ENCODE measurements around the gene IZUMO4. TPM values are rescaled to one million over a fixed set of nuclear protein-coding genes. Genes with fewer than 3 reads are reported as not detected.

IZUMO4 gene
- total RNA-seq, 8 experiments from 2014 or later = 1.6 to 4.5 (median 3.2) TPM

DNA sequence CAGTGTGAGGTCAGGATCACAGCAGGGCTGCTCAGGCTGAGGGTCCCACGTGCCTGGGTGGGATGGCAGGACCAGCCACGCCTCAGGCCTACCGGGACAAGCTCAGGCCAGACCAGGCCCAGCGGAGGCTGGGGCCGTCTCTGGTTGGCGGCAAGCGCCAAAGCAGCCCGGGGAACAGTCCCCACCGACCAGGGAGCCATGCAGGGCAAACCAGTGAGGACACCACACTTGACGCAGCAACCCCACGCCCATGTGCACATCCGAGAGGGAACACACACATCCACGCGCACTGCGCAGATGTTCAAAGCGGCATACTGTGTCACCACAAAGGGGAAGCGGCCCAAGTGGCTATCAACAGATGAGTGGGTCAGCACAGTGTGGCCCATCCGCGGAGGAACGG, 15.2 kb downstream of the IZUMO4 start:
- in situ Hi-C loops (cut with MboI; ENCODE audit: low pct_unique_long_range_greater_than_20kb in 2 of 9, low sequenced_read_pairs in 9 of 9, unreplicated experiment in 9 of 9) = no loop called here
- ATAC-seq (replicated peaks in 6 of 8) = peak in 1 of 8 experiments; percentile 18

DNA sequence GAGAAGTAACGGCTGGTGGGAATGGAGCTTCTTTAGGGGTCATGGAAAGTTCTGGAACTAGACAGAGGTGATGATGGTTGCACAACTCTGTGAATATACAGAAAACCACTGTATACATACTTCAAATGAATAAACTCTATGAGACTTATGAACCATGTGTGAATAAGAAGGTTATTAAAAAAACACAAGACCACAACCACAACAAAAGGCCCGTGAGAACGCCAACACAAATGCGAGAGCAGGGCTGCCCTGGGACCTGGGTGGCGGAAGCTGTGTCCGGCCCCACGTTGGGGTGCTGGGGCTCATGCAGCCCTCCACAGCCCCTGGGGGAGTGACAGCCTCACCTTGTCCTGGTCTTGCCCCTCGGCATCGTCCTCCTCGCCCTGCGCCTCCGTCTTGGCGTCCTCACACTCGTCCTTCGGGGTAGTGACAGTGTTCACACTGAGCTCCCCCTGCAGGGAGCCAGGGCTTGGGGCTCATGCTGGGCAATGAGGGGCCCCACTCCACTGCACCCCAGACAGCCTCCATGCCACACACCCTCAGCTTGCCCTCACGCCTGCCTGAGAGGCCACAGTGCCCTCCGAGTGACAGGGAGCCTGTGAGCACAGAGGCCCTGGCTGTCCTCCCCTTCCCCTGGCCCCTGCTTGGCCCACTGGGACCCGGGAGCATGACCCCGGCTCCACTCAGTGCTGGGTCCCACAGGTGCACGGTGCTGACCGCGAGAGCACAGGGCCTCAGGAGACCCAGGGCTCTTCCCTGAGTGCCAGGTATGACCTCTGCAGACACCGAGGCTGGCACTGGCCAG, 16.0 kb downstream of the IZUMO4 start:
- ATAC-seq (replicated peaks in 6 of 8) = no peak
- in situ Hi-C loops (cut with MboI; ENCODE audit: low pct_unique_long_range_greater_than_20kb in 2 of 9, low sequenced_read_pairs in 9 of 9, unreplicated experiment in 9 of 9) = no loop called here

More for the DNA sequence above, 15.2 kb downstream of the IZUMO4 start:
- 90 to 98% (median 93%) methylated on average over 5 to 9 of the region's 20 CpGs; no CpG with 5 or more reads in 6 of the 10 experiments for WGBS, 10 experiments
- H3K4me1 ChIP-seq (replicated peaks in 1 of 2) = no peaks in the 10 kb centered on the region
- no peak overlapping the region for H3K27ac ChIP-seq
- H3K4me3 ChIP-seq = no peak overlapping the region

DNA sequence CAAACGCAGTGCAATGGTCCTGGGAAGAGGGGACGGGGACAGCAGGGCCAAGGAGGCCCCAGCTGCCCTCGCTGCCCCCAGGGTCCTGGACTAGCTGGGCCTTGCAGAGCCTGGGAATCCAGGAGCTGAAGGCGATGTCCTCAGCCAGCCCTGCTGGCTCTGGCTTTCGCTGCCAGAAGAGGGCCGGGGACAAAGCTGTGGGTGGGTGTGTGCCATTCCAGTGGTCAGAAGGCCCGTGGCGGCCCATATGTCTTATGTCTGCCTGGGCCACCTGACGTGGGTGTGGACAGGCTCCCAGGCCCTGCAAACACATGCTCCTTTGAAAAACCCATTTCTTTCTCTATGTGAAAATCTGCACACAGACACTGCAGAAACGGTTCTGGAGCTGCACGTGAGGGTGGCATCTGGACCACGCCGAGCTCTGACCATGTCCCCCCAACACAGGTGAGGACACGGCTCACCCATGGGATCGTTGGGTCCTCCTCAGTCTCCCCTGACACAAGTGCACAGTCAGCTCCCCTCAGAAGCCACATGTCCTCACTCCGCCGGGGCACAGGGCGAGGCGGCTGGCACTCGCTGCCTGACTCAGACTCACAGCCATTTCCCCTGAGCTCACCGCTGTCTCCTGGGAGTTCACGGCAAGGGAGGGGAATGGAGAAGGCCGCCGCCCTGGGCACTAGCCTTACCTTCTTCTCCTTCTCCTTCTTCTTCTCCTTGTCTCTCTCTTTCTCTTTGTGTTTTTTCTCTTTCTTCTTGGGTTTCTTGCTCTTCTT, 16.9 kb downstream of the IZUMO4 start:
- Histone ChIP-seq H3K27ac (no peak overlapping the region), H3K4me1 (replicated peaks in 1 of 2) (no peaks in the 10 kb centered on the region), H3K4me3 (no peak overlapping the region)
- 0 to 100% (median 93%) methylated on average over 1 to 11 of the region's 24 CpGs; no CpG with 5 or more reads in 3 of the 10 experiments for WGBS, 10 experiments
- peak in 2 of 8 experiments; percentile 74 to 83 for ATAC-seq (replicated peaks in 6 of 8)
- in situ Hi-C loops (cut with MboI; ENCODE audit: low pct_unique_long_range_greater_than_20kb in 2 of 9, low sequenced_read_pairs in 9 of 9, unreplicated experiment in 9 of 9) = no loop called here

More for the DNA sequence above, 16.0 kb downstream of the IZUMO4 start:
- 67 to 100% (median 89%) methylated on average over 1 to 13 of the region's 23 CpGs; no CpG with 5 or more reads in 2 of the 10 experiments for WGBS, 10 experiments
- Histone ChIP-seq H3K4me1 (replicated peaks in 1 of 2) (no peaks in the 10 kb centered on the region), H3K4me3 (no peak overlapping the region), H3K27ac (no peak overlapping the region)

GRCh38 chr19:2114218-2114617, 17.5 kb downstream of the IZUMO4 start:
- Histone ChIP-seq H3K4me1 (replicated peaks in 1 of 2) (no peaks in the 10 kb centered on the region), H3K27ac (no peak overlapping the region), H3K4me3 (no peak overlapping the region)
- in situ Hi-C loops (cut with MboI; ENCODE audit: low pct_unique_long_range_greater_than_20kb in 2 of 9, low sequenced_read_pairs in 9 of 9, unreplicated experiment in 9 of 9) = no loop called here
- ATAC-seq (replicated peaks in 6 of 8) = peak in 2 of 8 experiments; percentile 8 to 10
- 95 to 100% (median 100%) methylated on average over 1 to 7 of the region's 9 CpGs; no CpG with 5 or more reads in 3 of the 10 experiments for WGBS, 10 experiments

GRCh38 chr19:2114821-2115220, 18.1 kb downstream of the IZUMO4 start:
- in situ Hi-C loops (cut with MboI; ENCODE audit: low pct_unique_long_range_greater_than_20kb in 2 of 9, low sequenced_read_pairs in 9 of 9, unreplicated experiment in 9 of 9) = no loop called here
- Histone ChIP-seq H3K4me3 (no peak overlapping the region), H3K27ac (no peak overlapping the region), H3K4me1 (replicated peaks in 1 of 2) (no peaks in the 10 kb centered on the region)
- ATAC-seq (replicated peaks in 6 of 8) = no peak
- WGBS, 10 experiments = 60 to 100% (median 80%) methylated on average over 1 to 2 of the region's 21 CpGs; no CpG with 5 or more reads in 7 of the 10 experiments

DNA sequence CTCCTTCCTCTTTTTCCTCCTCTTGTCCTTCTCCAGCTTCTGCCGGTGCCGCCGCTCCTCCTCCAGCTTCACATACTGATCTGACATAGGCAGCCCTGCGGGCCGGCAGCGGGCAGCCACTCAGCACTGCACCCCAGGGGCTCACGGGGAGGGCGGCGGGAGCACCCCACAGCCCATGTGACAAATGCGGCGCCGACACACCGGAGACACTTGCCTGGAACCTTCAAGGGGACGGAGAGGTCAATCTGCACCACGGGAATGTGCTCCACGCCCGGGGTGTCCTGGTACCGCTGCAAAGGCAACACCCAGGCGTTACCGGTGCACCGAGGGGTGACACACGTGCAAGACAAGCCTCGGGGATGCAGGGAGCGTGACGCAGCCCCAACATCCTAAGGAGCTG, 18.6 kb downstream of the IZUMO4 start:
- Histone ChIP-seq H3K4me3 (no peak overlapping the region), H3K4me1 (replicated peaks in 1 of 2) (no peaks in the 10 kb centered on the region), H3K27ac (no peak overlapping the region)
- in situ Hi-C loops (cut with MboI; ENCODE audit: low pct_unique_long_range_greater_than_20kb in 2 of 9, low sequenced_read_pairs in 9 of 9, unreplicated experiment in 9 of 9) = no loop called here
- no peak for ATAC-seq (replicated peaks in 6 of 8)
- 85 to 100% (median 100%) methylated on average over 3 to 7 of the region's 25 CpGs; no CpG with 5 or more reads in 5 of the 10 experiments for WGBS, 10 experiments

DNA sequence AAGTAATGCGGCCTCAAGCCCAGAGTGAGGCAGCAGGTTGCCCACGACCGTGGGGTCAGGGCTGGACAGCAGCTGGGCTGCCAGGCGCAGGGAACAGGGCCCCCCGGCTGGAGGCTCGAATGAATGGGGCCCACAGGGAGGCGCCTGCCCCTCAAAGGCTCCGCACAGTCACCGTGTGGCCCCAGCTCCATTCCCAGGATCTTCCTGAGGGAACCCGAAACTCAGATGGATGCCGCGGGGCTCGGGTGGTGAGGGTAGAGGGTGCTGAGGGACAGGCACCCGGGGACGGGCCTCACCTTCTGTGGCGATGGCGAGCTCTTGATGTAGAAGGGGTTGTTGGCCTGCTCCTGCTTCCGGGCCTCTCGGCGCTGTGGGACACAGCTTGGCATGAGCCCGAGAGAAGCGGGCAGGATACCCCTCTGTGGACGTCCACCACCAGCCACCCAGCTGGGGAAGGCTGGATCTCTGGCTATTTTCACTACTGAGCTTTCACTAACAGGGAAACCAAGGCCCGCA, 19.3 kb downstream of the IZUMO4 start:
- Histone ChIP-seq H3K4me3 (no peak overlapping the region), H3K4me1 (replicated peaks in 1 of 2) (no peaks in the 10 kb centered on the region), H3K27ac (no peak overlapping the region)
- ATAC-seq (replicated peaks in 6 of 8) = no peak
- WGBS, 10 experiments = 83 to 95% (median 94%) methylated on average over 3 to 16 of the region's 24 CpGs; no CpG with 5 or more reads in 6 of the 10 experiments
- in situ Hi-C loops (cut with MboI; ENCODE audit: low pct_unique_long_range_greater_than_20kb in 2 of 9, low sequenced_read_pairs in 9 of 9, unreplicated experiment in 9 of 9) = no loop called here

DNA sequence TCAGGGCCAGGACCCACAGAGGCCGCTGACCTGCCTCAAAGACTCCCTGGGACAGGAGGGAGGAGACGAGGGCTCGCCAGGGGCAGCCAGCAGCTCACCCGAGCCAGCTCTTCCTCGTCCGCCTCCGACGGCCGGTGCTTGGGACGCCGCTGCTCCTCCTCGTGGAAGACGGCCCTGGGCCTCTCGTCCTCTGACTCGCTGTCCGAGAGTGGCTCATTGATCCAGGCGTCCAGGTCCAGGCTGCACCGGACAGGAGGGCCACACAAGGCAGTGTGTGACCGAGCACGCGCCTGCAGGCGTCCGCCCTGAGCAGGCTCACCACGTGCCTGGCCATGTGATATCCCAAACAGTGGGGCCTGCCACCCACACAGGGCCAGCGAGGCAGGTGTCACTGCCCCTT, 19.8 kb downstream of the IZUMO4 start:
- WGBS, 10 experiments = 80 to 96% (median 80%) methylated on average over 1 to 12 of the region's 25 CpGs; no CpG with 5 or more reads in 6 of the 10 experiments
- ATAC-seq (replicated peaks in 6 of 8) = no peak
- H3K4me1 ChIP-seq (replicated peaks in 1 of 2) = no peaks in the 10 kb centered on the region
- no peak overlapping the region for H3K4me3 ChIP-seq
- in situ Hi-C loops (cut with MboI; ENCODE audit: low pct_unique_long_range_greater_than_20kb in 2 of 9, low sequenced_read_pairs in 9 of 9, unreplicated experiment in 9 of 9) = no loop called here
- no peak overlapping the region for H3K27ac ChIP-seq

GRCh38 chr19:2117215-2117960, 20.7 kb downstream of the IZUMO4 start:
- in situ Hi-C loops (cut with MboI; ENCODE audit: low pct_unique_long_range_greater_than_20kb in 2 of 9, low sequenced_read_pairs in 9 of 9, unreplicated experiment in 9 of 9) = no loop called here
- Histone ChIP-seq H3K4me3 (no peak overlapping the region), H3K27ac (no peak overlapping the region), H3K4me1 (replicated peaks in 1 of 2) (no peaks in the 10 kb centered on the region)
- ATAC-seq (replicated peaks in 6 of 8) = no peak
- 82 to 100% (median 100%) methylated on average over 1 to 8 of the region's 27 CpGs; no CpG with 5 or more reads in 3 of the 10 experiments for WGBS, 10 experiments

GRCh38 chr19:2118438-2118837, 21.7 kb downstream of the IZUMO4 start:
- in situ Hi-C loops (cut with MboI; ENCODE audit: low pct_unique_long_range_greater_than_20kb in 2 of 9, low sequenced_read_pairs in 9 of 9, unreplicated experiment in 9 of 9) = no loop called here
- WGBS, 10 experiments = 80 to 100% (median 98%) methylated on average over 1 to 5 of the region's 18 CpGs; no CpG with 5 or more reads in 4 of the 10 experiments
- no peaks in the 10 kb centered on the region for H3K4me1 ChIP-seq (replicated peaks in 1 of 2)
- H3K27ac ChIP-seq = no peak overlapping the region
- ATAC-seq (replicated peaks in 6 of 8) = no peak
- no peak overlapping the region for H3K4me3 ChIP-seq

GRCh38 chr19:2119921-2120785, 23.4 kb downstream of the IZUMO4 start:
- WGBS, 10 experiments = 80 to 93% (median 87%) methylated on average over 2 to 6 of the region's 31 CpGs; no CpG with 5 or more reads in 4 of the 10 experiments
- H3K27ac ChIP-seq = no peak overlapping the region
- ATAC-seq (replicated peaks in 6 of 8) = peak in 1 of 8 experiments; percentile 1
- H3K4me1 ChIP-seq (replicated peaks in 1 of 2) = no peaks in the 10 kb centered on the region
- H3K4me3 ChIP-seq = no peak overlapping the region
- in situ Hi-C loops (cut with MboI; ENCODE audit: low pct_unique_long_range_greater_than_20kb in 2 of 9, low sequenced_read_pairs in 9 of 9, unreplicated experiment in 9 of 9) = no loop called here

DNA sequence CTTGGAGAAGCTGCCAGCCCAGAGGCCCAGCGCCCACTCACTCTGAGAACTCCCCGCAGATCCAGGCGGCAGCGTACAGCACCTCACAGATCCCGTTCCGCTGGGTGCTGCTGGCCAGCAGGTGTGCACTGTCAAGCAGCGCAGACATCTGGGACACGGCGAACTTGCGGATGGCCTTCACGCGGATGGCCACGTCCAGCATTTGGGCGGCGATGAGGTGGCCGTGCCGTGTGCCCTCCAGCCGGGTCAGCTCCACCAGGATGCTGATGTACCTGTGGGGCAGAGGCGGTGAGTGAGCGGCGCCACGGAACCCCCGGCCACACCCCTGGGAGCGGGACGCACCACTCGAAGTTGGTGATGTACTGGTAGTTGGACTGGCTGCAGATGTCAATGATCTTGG, 24.1 kb downstream of the IZUMO4 start:
- no peaks in the 10 kb centered on the region for H3K4me1 ChIP-seq (replicated peaks in 1 of 2)
- ATAC-seq (replicated peaks in 6 of 8) = no peak
- no peak overlapping the region for H3K4me3 ChIP-seq
- in situ Hi-C loops (cut with MboI; ENCODE audit: low pct_unique_long_range_greater_than_20kb in 2 of 9, low sequenced_read_pairs in 9 of 9, unreplicated experiment in 9 of 9) = no loop called here
- no peak overlapping the region for H3K27ac ChIP-seq
- WGBS, 10 experiments = 77 to 100% (median 93%) methylated on average over 1 to 11 of the region's 26 CpGs; no CpG with 5 or more reads in 7 of the 10 experiments
